H9 (cell line): Measurements from ENCODE around the gene LRRC7. TPM values are rescaled to one million over a fixed set of nuclear protein-coding genes. Genes with fewer than 3 reads are reported as not detected.

ENCODE experiments used
- DNase-seq: peaks from one replicate; pipeline ENCODE4 v3.0.0-alpha.2; 2017
- H2AFZ ChIP-seq: one replicate; pipeline ENCODE4 v1.6.1; 2013; ENCODE audit warnings: mild to moderate bottlenecking, low read length, control low read depth, moderate library complexity
- H2AK5ac ChIP-seq: 2 replicates; pipeline ENCODE4 v1.6.1; 2013; ENCODE audit warnings: low read length, control low read depth, mixed read lengths; ENCODE audit not compliant: insufficient read length
- H2BK120ac ChIP-seq: one replicate; pipeline ENCODE4 v1.6.1; 2013; ENCODE audit warnings: low read depth, mild to moderate bottlenecking, low read length, control low read depth, inconsistent platforms; ENCODE audit not compliant: poor library complexity, severe bottlenecking
- H2BK12ac ChIP-seq: 2 replicates; pipeline ENCODE4 v1.6.1; 2013; ENCODE audit warnings: low read length, control low read depth, mixed read lengths, low read depth; ENCODE audit not compliant: insufficient read length
- H2BK15ac ChIP-seq: 2 replicates; pipeline ENCODE4 v1.6.1; 2013; ENCODE audit warnings: low read depth, low read length, control low read depth
- H2BK20ac ChIP-seq: one replicate; pipeline ENCODE4 v1.6.1; 2013; ENCODE audit warnings: low read depth, mild to moderate bottlenecking, low read length, control low read depth, inconsistent platforms; ENCODE audit not compliant: poor library complexity, severe bottlenecking
- H2BK5ac ChIP-seq: 2 replicates; pipeline ENCODE4 v1.6.1; 2013; ENCODE audit warnings: low read length, control low read depth, mixed read lengths; ENCODE audit not compliant: insufficient read length
- H3K14ac ChIP-seq: 2 replicates; pipeline ENCODE4 v1.6.1; 2013; ENCODE audit warnings: low read length, control low read depth; ENCODE audit not compliant: insufficient read depth
- H3K18ac ChIP-seq: 2 replicates; pipeline ENCODE4 v1.6.1; 2013; ENCODE audit warnings: low read depth, mild to moderate bottlenecking, mixed read lengths, low read length, control low read depth; ENCODE audit not compliant: insufficient read length
- H3K23ac ChIP-seq: 2 replicates; pipeline ENCODE4 v1.6.1; 2013; ENCODE audit warnings: low read length, control low read depth, mixed read lengths, low read depth; ENCODE audit not compliant: insufficient read length
- H3K23me2 ChIP-seq: 2 replicates; pipeline ENCODE4 v1.6.1; 2013; ENCODE audit warnings: low read depth, mild to moderate bottlenecking, mixed read lengths, low read length, control low read depth; ENCODE audit not compliant: insufficient read length, poor library complexity, severe bottlenecking
- H3K27ac ChIP-seq: 2 replicates; pipeline ENCODE4 v1.5.1; 2013; ENCODE audit warnings: low read length, control low read depth, mixed read lengths, low read depth; ENCODE audit not compliant: insufficient read length
- H3K27me3 ChIP-seq: 2 replicates; pipeline ENCODE4 v1.6.1; 2013; ENCODE audit warnings: low read length, control low read depth, inconsistent platforms; ENCODE audit not compliant: insufficient read depth
- H3K4ac ChIP-seq: 2 replicates; pipeline ENCODE4 v1.6.1; 2013; ENCODE audit warnings: low read depth, mild to moderate bottlenecking, control low read depth, inconsistent platforms, low read length, moderate library complexity
- H3K4me1 ChIP-seq: 2 replicates; pipeline ENCODE4 v1.6.1; 2013; ENCODE audit warnings: low read length, control low read depth, inconsistent platforms; ENCODE audit not compliant: insufficient read depth
- H3K4me2 ChIP-seq: 2 replicates; pipeline ENCODE4 v1.6.1; 2013; ENCODE audit warnings: low read length, control low read depth, mixed read lengths; ENCODE audit not compliant: insufficient read length, insufficient read depth
- H3K56ac ChIP-seq: 2 replicates; pipeline ENCODE4 v1.6.1; 2013; ENCODE audit warnings: low read depth, mild to moderate bottlenecking, mixed read lengths, low read length, control low read depth; ENCODE audit not compliant: insufficient read length
- H3K79me1 ChIP-seq: 2 replicates; pipeline ENCODE4 v1.6.1; 2013; ENCODE audit warnings: low read depth, mild to moderate bottlenecking, moderate library complexity, low read length, control low read depth, inconsistent platforms; ENCODE audit not compliant: insufficient read depth, poor library complexity, severe bottlenecking
- H3K79me2 ChIP-seq: 2 replicates; pipeline ENCODE4 v1.6.1; 2013; ENCODE audit warnings: low read length, control low read depth, inconsistent platforms; ENCODE audit not compliant: insufficient read depth
- H3K9ac ChIP-seq: 2 replicates; pipeline ENCODE4 v1.6.1; 2013; ENCODE audit warnings: low read length, control low read depth, mixed read lengths; ENCODE audit not compliant: insufficient read length; ENCODE audit errors: extremely low read depth
- H3K9me3 ChIP-seq: one replicate; pipeline ENCODE4 v1.6.1; 2013; ENCODE audit warnings: low read depth, low read length, inconsistent platforms; ENCODE audit not compliant: control insufficient read depth
- H3T11ph ChIP-seq: one replicate; pipeline ENCODE4 v1.6.1; 2013; ENCODE audit warnings: mild to moderate bottlenecking, low read length, control low read depth, inconsistent platforms
- H4K20me1 ChIP-seq: one replicate; pipeline ENCODE4 v1.6.1; 2013; ENCODE audit not compliant: control insufficient read depth, insufficient read length, insufficient read depth
- H4K5ac ChIP-seq: 2 replicates; pipeline ENCODE4 v1.6.1; 2013; ENCODE audit warnings: low read depth, mild to moderate bottlenecking, mixed read lengths, low read length, control low read depth; ENCODE audit not compliant: insufficient read length
- H4K8ac ChIP-seq: replicated peaks from 2 replicates; pipeline ENCODE4 v1.6.1; 2013; ENCODE audit warnings: low read length, control low read depth, mixed read lengths, low read depth; ENCODE audit not compliant: insufficient read length
- H4K91ac ChIP-seq: 2 replicates; pipeline ENCODE4 v1.6.1; 2013; ENCODE audit warnings: low read depth, mild to moderate bottlenecking, moderate library complexity, mixed read lengths, low read length, control low read depth; ENCODE audit not compliant: insufficient read length
- H3K27ac Mint-ChIP-seq, 3 experiments: 2 replicates in 2 of 3; 3 replicates in 1 of 3; pipeline ENCODE4 v1.8.0; 2020 to 2021; ENCODE audit warnings: mixed read lengths in 3 of 3, mild to moderate bottlenecking in 1 of 3, moderate library complexity in 1 of 3
- H3K27me3 Mint-ChIP-seq: 2 replicates; pipeline ENCODE4 v1.8.0; 2021; ENCODE audit warnings: low read depth, mild to moderate bottlenecking, moderate library complexity, mixed read lengths
- H3K36me3 Mint-ChIP-seq, 3 experiments: 2 replicates in 2 of 3; 3 replicates in 1 of 3; pipeline ENCODE4 v1.8.0; 2020 to 2021; ENCODE audit warnings: low read depth in 3 of 3, mixed read lengths in 3 of 3; ENCODE audit not compliant: insufficient read depth in 1 of 3
- H3K4me1 Mint-ChIP-seq, 2 experiments: 2 replicates each; pipeline ENCODE4 v1.8.0; 2020; ENCODE audit warnings: mixed read lengths in 2 of 2
- H3K4me3 Mint-ChIP-seq, 2 experiments: 2 replicates in 1 of 2; 3 replicates in 1 of 2; pipeline ENCODE4 v1.8.0; 2020 to 2021; ENCODE audit warnings: mild to moderate bottlenecking in 2 of 2, mixed read lengths in 2 of 2, moderate library complexity in 1 of 2
- H3K9me3 Mint-ChIP-seq, 2 experiments: 2 replicates in 1 of 2; 3 replicates in 1 of 2; pipeline ENCODE4 v1.8.0; 2020; ENCODE audit warnings: mild to moderate bottlenecking in 2 of 2, mixed read lengths in 2 of 2, moderate library complexity in 1 of 2
- total RNA-seq: library from RNA; stranded (reverse); gene quantifications from 2 replicates; pipeline ENCODE4 v1.2.1, GENCODE V29; 2021
- TF ChIP-seq, protein P1 (sequence below): fragments of 200-600 bp; sonication (generic); conservative IDR thresholded peaks from 3 replicates; pipeline ENCODE4 v1.8.0; 2021; ENCODE audit warnings: antibody characterized with exemption, mild to moderate bottlenecking

LRRC7 gene
- total RNA-seq, 1 experiment from 2014 or later: not detected

DNA sequence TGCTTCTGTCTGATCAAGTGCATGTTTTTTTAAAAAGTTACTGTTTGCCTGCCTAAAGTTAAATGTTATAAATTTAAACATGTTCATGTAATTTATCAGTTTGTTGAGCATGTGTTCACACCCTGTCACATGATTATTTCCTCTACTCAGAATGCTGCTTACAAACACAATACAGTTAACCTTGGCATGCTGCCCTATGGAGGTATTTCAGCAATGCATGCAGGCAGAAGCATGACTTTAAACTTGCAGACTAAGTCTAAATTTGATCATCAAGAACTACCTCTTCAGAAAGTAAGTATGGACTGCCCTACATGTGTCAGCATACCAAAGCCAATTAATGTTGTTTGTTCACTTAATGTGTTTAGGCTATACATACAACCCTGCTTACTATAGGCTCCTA lies 476.1 kb downstream of the LRRC7 start:
- H2AK5ac ChIP-seq: no peak overlapping the region
- no peak overlapping the region for H3K56ac ChIP-seq
- no peaks in the 10 kb centered on the region for H3K9me3 ChIP-seq
- Mint-ChIP-seq H3K36me3 (no peaks in the 10 kb centered on the region), H3K4me1 (no peaks in the 10 kb centered on the region), H3K27ac (no peak overlapping the region; a peak in 1 of 7 replicates), H3K27me3 (no peaks in the 10 kb centered on the region), H3K4me3 (no peak overlapping the region), H3K9me3 (no peaks in the 10 kb centered on the region)
- no peak overlapping the region for H3K18ac ChIP-seq
- H3K27ac ChIP-seq: no peak overlapping the region
- no peak overlapping the region for H2AFZ ChIP-seq
- no peak overlapping the region for H2BK12ac ChIP-seq
- H3K23me2 ChIP-seq: no peaks in the 10 kb centered on the region
- no peak overlapping the region for H4K8ac ChIP-seq
- H3K14ac ChIP-seq: no peak overlapping the region
- TF ChIP-seq, protein P1, sequence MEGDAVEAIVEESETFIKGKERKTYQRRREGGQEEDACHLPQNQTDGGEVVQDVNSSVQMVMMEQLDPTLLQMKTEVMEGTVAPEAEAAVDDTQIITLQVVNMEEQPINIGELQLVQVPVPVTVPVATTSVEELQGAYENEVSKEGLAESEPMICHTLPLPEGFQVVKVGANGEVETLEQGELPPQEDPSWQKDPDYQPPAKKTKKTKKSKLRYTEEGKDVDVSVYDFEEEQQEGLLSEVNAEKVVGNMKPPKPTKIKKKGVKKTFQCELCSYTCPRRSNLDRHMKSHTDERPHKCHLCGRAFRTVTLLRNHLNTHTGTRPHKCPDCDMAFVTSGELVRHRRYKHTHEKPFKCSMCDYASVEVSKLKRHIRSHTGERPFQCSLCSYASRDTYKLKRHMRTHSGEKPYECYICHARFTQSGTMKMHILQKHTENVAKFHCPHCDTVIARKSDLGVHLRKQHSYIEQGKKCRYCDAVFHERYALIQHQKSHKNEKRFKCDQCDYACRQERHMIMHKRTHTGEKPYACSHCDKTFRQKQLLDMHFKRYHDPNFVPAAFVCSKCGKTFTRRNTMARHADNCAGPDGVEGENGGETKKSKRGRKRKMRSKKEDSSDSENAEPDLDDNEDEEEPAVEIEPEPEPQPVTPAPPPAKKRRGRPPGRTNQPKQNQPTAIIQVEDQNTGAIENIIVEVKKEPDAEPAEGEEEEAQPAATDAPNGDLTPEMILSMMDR: no peak
- H2BK5ac ChIP-seq: no peak overlapping the region
- H4K5ac ChIP-seq: no peak overlapping the region
- H4K20me1 ChIP-seq: no peaks in the 10 kb centered on the region
- H3K79me1 ChIP-seq: no peaks in the 10 kb centered on the region
- H3K4me2 ChIP-seq: no peak overlapping the region
- H4K91ac ChIP-seq: no peak overlapping the region
- DNase-seq: no peak
- no peak overlapping the region for H2BK20ac ChIP-seq
- no peak overlapping the region for H3K9ac ChIP-seq
- no peak overlapping the region for H3T11ph ChIP-seq
- no peak overlapping the region for H2BK120ac ChIP-seq
- H3K4ac ChIP-seq: no peak overlapping the region
- H3K27me3 ChIP-seq: no peaks in the 10 kb centered on the region
- H3K4me1 ChIP-seq: no peaks in the 10 kb centered on the region
- no peak overlapping the region for H2BK15ac ChIP-seq
- no peak overlapping the region for H3K23ac ChIP-seq
- H3K79me2 ChIP-seq: no peaks in the 10 kb centered on the region
